HepG2 (cell line): Measurements from ENCODE around the gene TMEM63B. TPM values are rescaled to one million over a fixed set of nuclear protein-coding genes. Genes with fewer than 3 reads are reported as not detected.

Experiments used
- MBD4 ChIP-seq: IDR thresholded peaks from 2 replicates; pipeline ENCODE4 v1.6.1; 2012; ENCODE audit warnings: low read length, inconsistent platforms, borderline replicate concordance
- MIER3 ChIP-seq: IDR thresholded peaks from 2 replicates; pipeline ENCODE4 v1.6.1; 2016; ENCODE audit warnings: missing compliant biosample characterization, borderline replicate concordance
- NRL ChIP-seq: sonication (generic); formaldehyde crosslinking; IDR thresholded peaks from 2 replicates; pipeline ENCODE4 v1.5.0; 2020; ENCODE audit warnings: missing genetic modification reagents, mild to moderate bottlenecking, moderate library complexity, borderline replicate concordance
- SIN3B ChIP-seq: fragments of 150-350 bp; IDR thresholded peaks from 2 replicates; pipeline ENCODE4 v1.6.1; 2014; ENCODE audit warnings: low read length
- SNAI1 ChIP-seq: sonication (generic); formaldehyde crosslinking; IDR thresholded peaks from 2 replicates; pipeline ENCODE4 v1.5.0; 2020; ENCODE audit warnings: mild to moderate bottlenecking, missing genetic modification reagents, borderline replicate concordance
- SOX6 ChIP-seq, 2 experiments: fragments of 450-650 bp in 1 of 2; sonication (generic) in 1 of 2; formaldehyde crosslinking in 1 of 2; IDR thresholded peaks; 2 replicates each; pipeline versions ENCODE4 v1.4.0 to v1.6.1; 2017 to 2020; ENCODE audit warnings: antibody characterized with exemption in 1 of 2, mild to moderate bottlenecking in 1 of 2, missing genetic modification reagents in 1 of 2
- XRCC5 ChIP-seq: fragments of 200-400 bp; formaldehyde crosslinking; optimal IDR thresholded peaks from 2 replicates; pipeline ENCODE3; 2017; ENCODE audit warnings: mild to moderate bottlenecking, low read length
- ZBTB1 ChIP-seq: sonication (generic); formaldehyde crosslinking; IDR thresholded peaks from 2 replicates; pipeline ENCODE4 v1.4.0; 2020; ENCODE audit warnings: missing genetic modification reagents, borderline replicate concordance
- ZFY ChIP-seq: sonication (generic); formaldehyde crosslinking; IDR thresholded peaks from 2 replicates; pipeline ENCODE4 v1.4.0; 2020; ENCODE audit warnings: missing genetic modification reagents
- ZNF136 ChIP-seq: sonication (generic); formaldehyde crosslinking; IDR thresholded peaks from 2 replicates; pipeline ENCODE4 v1.8.1; 2022; ENCODE audit warnings: low read depth, mild to moderate bottlenecking, moderate library complexity, missing genetic modification reagents
- ZNF558 ChIP-seq: sonication (generic); formaldehyde crosslinking; IDR thresholded peaks from 2 replicates; pipeline ENCODE4 v1.9.0; 2022; ENCODE audit warnings: mild to moderate bottlenecking, missing genetic modification reagents, borderline replicate concordance
- ZNF720 ChIP-seq: sonication (generic); formaldehyde crosslinking; IDR thresholded peaks from 2 replicates; pipeline ENCODE4 v1.4.0; 2020; ENCODE audit warnings: missing genetic modification reagents
- ZNF775 ChIP-seq: sonication (generic); formaldehyde crosslinking; IDR thresholded peaks from 2 replicates; pipeline ENCODE4 v1.4.0; 2020; ENCODE audit warnings: missing genetic modification reagents, mild to moderate bottlenecking, moderate library complexity, borderline replicate concordance
- polyA plus RNA-seq, 8 experiments: library from polyadenylated mRNA; depleted of rRNA in 3 of 8; stranded (reverse) in 7 of 8; unstranded in 1 of 8; fragments of >200 nt; fragmentation: Illumina TruSeq in 4 of 8; extraction: Trizol in 4 of 8; gene quantifications; 2 replicates each; pipeline versions ENCODE4 v1.2.1 to v1.2.3, GENCODE V29; 2011 to 2016; ENCODE audit warnings: low read depth in 4 of 8, missing spikeins in 1 of 8, mixed read lengths in 1 of 8; ENCODE audit not compliant: insufficient read depth in 1 of 8
- total RNA-seq, 5 experiments: library from RNA; depleted of rRNA; stranded (reverse); fragments of >200 nt; fragmentation: Illumina TruSeq; extraction: Trizol; gene quantifications; 2 replicates each; pipeline ENCODE4 v1.2.3, GENCODE V29; 2016; ENCODE audit warnings: low read depth in 1 of 5
- TF ChIP-seq, protein P1 (sequence below): sonication (generic); formaldehyde crosslinking; IDR thresholded peaks from 2 replicates; pipeline ENCODE4 v1.5.0; 2020; ENCODE audit warnings: mild to moderate bottlenecking, missing genetic modification reagents, borderline replicate concordance
- TF ChIP-seq, protein P2 (sequence below): IDR thresholded peaks from 2 replicates; pipeline ENCODE4 v1.6.1; 2018; ENCODE audit warnings: missing genetic modification reagents, mild to moderate bottlenecking, missing compliant biosample characterization
- TF ChIP-seq, protein P3 (sequence below): sonication (generic); formaldehyde crosslinking; IDR thresholded peaks from 2 replicates; pipeline ENCODE4 v1.9.0; 2021; ENCODE audit warnings: missing genetic modification reagents, borderline replicate concordance
- TF ChIP-seq, protein P4 (sequence below): IDR thresholded peaks from 2 replicates; pipeline ENCODE4 v1.6.1; 2016; ENCODE audit warnings: low read depth, control low read depth

Gene TMEM63B
- total and polyA plus RNA-seq, 2 of the 13 experiments (the other 11 are each of a cell fraction or from before 2014, with no cell fraction given): 27.4 to 75.8 TPM

DNA sequence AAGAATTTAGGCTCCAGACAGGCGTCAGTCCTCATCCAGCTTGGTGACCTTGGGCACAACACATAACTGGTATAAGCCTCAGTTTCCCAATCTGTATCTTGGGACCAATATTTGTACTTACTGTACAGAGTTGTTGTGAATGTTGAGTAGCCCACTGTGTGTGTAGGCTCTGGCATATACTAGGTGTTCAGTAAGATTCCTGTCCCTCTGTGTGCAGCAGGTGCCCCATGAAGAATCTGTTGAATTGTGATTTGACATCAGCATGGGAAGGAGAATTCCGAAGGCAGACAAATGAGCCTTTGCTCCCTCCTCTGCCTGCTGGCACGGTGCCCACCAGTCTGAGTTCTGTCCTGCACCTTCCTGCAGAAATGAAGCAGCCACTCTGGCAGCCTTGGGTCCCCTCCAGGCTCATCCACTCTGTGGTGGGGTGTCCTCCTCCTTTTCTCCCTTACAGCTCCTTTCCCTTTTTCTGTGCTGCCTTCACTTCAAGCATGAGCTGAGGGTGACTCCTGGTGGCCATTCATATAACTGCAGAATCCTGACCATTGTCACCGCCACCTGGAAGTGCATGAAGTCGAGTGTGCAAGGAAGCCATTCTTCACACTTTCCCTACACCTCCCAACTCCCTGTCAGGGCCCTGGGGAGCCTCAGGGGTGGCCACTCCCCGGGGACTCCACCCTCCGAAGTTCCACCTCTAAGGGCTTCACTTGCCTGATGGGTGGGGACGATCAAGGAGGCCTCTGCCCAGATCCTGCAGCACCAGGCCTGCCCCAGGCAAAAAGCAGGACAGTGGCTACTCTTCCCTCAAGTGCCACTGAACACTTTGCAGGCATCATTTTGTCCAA lies 48.3 kb upstream of the TMEM63B start (continued):
- TF ChIP-seq, protein P1, sequence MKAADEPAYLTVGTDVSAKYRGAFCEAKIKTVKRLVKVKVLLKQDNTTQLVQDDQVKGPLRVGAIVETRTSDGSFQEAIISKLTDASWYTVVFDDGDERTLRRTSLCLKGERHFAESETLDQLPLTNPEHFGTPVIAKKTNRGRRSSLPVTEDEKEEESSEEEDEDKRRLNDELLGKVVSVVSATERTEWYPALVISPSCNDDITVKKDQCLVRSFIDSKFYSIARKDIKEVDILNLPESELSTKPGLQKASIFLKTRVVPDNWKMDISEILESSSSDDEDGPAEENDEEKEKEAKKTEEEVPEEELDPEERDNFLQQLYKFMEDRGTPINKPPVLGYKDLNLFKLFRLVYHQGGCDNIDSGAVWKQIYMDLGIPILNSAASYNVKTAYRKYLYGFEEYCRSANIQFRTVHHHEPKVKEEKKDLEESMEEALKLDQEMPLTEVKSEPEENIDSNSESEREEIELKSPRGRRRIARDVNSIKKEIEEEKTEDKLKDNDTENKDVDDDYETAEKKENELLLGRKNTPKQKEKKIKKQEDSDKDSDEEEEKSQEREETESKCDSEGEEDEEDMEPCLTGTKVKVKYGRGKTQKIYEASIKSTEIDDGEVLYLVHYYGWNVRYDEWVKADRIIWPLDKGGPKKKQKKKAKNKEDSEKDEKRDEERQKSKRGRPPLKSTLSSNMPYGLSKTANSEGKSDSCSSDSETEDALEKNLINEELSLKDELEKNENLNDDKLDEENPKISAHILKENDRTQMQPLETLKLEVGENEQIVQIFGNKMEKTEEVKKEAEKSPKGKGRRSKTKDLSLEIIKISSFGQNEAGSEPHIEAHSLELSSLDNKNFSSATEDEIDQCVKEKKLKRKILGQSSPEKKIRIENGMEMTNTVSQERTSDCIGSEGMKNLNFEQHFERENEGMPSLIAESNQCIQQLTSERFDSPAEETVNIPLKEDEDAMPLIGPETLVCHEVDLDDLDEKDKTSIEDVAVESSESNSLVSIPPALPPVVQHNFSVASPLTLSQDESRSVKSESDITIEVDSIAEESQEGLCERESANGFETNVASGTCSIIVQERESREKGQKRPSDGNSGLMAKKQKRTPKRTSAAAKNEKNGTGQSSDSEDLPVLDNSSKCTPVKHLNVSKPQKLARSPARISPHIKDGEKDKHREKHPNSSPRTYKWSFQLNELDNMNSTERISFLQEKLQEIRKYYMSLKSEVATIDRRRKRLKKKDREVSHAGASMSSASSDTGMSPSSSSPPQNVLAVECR (CRISPR knock-in tag): peak; percentile 54; the same call in 1 of the 2 replicates
- TF ChIP-seq, protein P2, sequence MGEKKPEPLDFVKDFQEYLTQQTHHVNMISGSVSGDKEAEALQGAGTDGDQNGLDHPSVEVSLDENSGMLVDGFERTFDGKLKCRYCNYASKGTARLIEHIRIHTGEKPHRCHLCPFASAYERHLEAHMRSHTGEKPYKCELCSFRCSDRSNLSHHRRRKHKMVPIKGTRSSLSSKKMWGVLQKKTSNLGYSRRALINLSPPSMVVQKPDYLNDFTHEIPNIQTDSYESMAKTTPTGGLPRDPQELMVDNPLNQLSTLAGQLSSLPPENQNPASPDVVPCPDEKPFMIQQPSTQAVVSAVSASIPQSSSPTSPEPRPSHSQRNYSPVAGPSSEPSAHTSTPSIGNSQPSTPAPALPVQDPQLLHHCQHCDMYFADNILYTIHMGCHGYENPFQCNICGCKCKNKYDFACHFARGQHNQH (CRISPR knock-in tag): no peak
- TF ChIP-seq, protein P3, sequence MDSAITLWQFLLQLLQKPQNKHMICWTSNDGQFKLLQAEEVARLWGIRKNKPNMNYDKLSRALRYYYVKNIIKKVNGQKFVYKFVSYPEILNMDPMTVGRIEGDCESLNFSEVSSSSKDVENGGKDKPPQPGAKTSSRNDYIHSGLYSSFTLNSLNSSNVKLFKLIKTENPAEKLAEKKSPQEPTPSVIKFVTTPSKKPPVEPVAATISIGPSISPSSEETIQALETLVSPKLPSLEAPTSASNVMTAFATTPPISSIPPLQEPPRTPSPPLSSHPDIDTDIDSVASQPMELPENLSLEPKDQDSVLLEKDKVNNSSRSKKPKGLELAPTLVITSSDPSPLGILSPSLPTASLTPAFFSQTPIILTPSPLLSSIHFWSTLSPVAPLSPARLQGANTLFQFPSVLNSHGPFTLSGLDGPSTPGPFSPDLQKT (CRISPR knock-in tag): no peak
- TF ChIP-seq SNAI1 (CRISPR knock-in tag) (peak; percentile 59; the same call in 1 of the 2 replicates), ZFY (CRISPR knock-in tag) (peak; percentile 32; the same call in 1 of the 2 replicates), ZNF720 (CRISPR knock-in tag) (0 out of 2 replicates have a peak, but pooled peaks have one; percentile 36), ZNF558 (CRISPR knock-in tag) (no peak), ZBTB1 (CRISPR knock-in tag) (no peak), SOX6 (IDR thresholded peaks at IDR 0.05) (no peak), SOX6 (CRISPR knock-in tag; IDR thresholded peaks at IDR 0.05) (0 out of 2 replicates have a peak, but pooled peaks have one; percentile 30), MIER3 (CRISPR knock-in tag) (peak; percentile 51; the same call in 1 of the 2 replicates), XRCC5 (peak; percentile 71), NRL (CRISPR knock-in tag) (peak; percentile 69; the same call in 1 of the 2 replicates), ZNF775 (no peak), ZNF136 (CRISPR knock-in tag) (0 out of 2 replicates have a peak, but pooled peaks have one; percentile 74), SIN3B (peak; percentile 46; the same call in 1 of the 2 replicates), MBD4 (no peak)
- TF ChIP-seq, protein P4, sequence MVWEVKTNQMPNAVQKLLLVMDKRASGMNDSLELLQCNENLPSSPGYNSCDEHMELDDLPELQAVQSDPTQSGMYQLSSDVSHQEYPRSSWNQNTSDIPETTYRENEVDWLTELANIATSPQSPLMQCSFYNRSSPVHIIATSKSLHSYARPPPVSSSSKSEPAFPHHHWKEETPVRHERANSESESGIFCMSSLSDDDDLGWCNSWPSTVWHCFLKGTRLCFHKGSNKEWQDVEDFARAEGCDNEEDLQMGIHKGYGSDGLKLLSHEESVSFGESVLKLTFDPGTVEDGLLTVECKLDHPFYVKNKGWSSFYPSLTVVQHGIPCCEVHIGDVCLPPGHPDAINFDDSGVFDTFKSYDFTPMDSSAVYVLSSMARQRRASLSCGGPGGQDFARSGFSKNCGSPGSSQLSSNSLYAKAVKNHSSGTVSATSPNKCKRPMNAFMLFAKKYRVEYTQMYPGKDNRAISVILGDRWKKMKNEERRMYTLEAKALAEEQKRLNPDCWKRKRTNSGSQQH: 0 out of 2 replicates have a peak, but pooled peaks have one; percentile 68
